ENCODE results near the gene CES4A.
"Not testable (repeated sequence)": the region's sequence is repeated elsewhere in the genome, so short reads cannot be mapped to it uniquely, and the experiment has no call there.

Gene CES4A

GRCh38 chr16:66993558-66993957, 5.2 kb downstream of the CES4A start:
- DNase-seq, result not testable (repeated sequence)

- DNase-seq, result no peak
Measured at GRCh38 chr16:66996324-66996982, 8.1 kb downstream of the CES4A start.

- DNase-seq, result no peak
Measured at GRCh38 chr16:66996983-66997358, 8.6 kb downstream of the CES4A start.

GRCh38 chr16:67000384-67001351, 12.3 kb downstream of the CES4A start:
- DNase-seq, result peak; percentile 69

GRCh38 chr16:67001726-67002125, 13.3 kb downstream of the CES4A start:
- DNase-seq, result no peak

GRCh38 chr16:67006930-67007658, 18.7 kb downstream of the CES4A start:
- no peak for DNase-seq

- no peak for DNase-seq
Measured at GRCh38 chr16:67009158-67009557, 20.8 kb downstream of the CES4A start.

- no peak for DNase-seq
Measured at GRCh38 chr16:67011274-67011673, 22.9 kb downstream of the CES4A start.

GRCh38 chr16:67013233-67013822, 24.9 kb downstream of the CES4A start:
- DNase-seq, result no peak

- DNase-seq, result peak; percentile 73
Measured at GRCh38 chr16:67013823-67014633, 25.6 kb downstream of the CES4A start.

GRCh38 chr16:67014634-67015312, 26.4 kb downstream of the CES4A start:
- DNase-seq, result no peak

- no peak for DNase-seq
Measured at GRCh38 chr16:67015313-67015731, 26.9 kb downstream of the CES4A start.

- DNase-seq, result no peak
Measured at GRCh38 chr16:67016143-67016542, 27.8 kb downstream of the CES4A start.

GRCh38 chr16:67016681-67017420, 28.5 kb downstream of the CES4A start:
- no peak for DNase-seq

GRCh38 chr16:67017421-67017750, 29.0 kb downstream of the CES4A start:
- no peak for DNase-seq

GRCh38 chr16:67017810-67018488, 29.6 kb downstream of the CES4A start:
- peak; percentile 91 for DNase-seq

- DNase-seq, result no peak
Measured at GRCh38 chr16:67019171-67019570, 30.8 kb downstream of the CES4A start.

- DNase-seq, result no peak
Measured at GRCh38 chr16:67021321-67021720, 32.9 kb downstream of the CES4A start.

GRCh38 chr16:67022531-67023214, 34.3 kb downstream of the CES4A start:
- DNase-seq, result no peak

GRCh38 chr16:67023689-67024088, 35.3 kb downstream of the CES4A start:
- DNase-seq, result no peak

All from CD4-positive, alpha-beta T cell treated with Interleukin-10 for 1 hour (primary cell).